T-helper 1 cell (primary cell): ENCODE measurements around the gene MATN1.
"Not testable (repeated sequence)": the region's sequence is repeated elsewhere in the genome, so short reads cannot be mapped to it uniquely, and the experiment has no call there.

Source experiments
- DNase-seq, 5 donors: peaks; one replicate each; pipeline ENCODE4 v3.0.0-alpha.2; 2012 to 2020

MATN1 gene

GRCh38 chr1:30694280-30695175 is 28.9 kb downstream of the MATN1 start:
- DNase-seq, result no peak

- DNase-seq, result no peak
Observed at GRCh38 chr1:30693822-30694221, 29.6 kb downstream of the MATN1 start.

- DNase-seq, result no peak
Observed at GRCh38 chr1:30693366-30693765, 30.0 kb downstream of the MATN1 start.

- no peak for DNase-seq
Observed at GRCh38 chr1:30692948-30693301, 30.5 kb downstream of the MATN1 start.

GRCh38 chr1:30692201-30692947 is 31.0 kb downstream of the MATN1 start:
- DNase-seq, result no peak

- DNase-seq, result no peak
Observed at GRCh38 chr1:30691480-30691879, 31.9 kb downstream of the MATN1 start.

- no peak for DNase-seq
Observed at GRCh38 chr1:30689901-30690645, 33.3 kb downstream of the MATN1 start.

- DNase-seq, result no peak
Observed at GRCh38 chr1:30688920-30689794, 34.2 kb downstream of the MATN1 start.

- DNase-seq, result not testable (repeated sequence)
Observed at GRCh38 chr1:30688516-30688915, 34.9 kb downstream of the MATN1 start.

- no peak for DNase-seq
Observed at GRCh38 chr1:30687886-30688285, 35.5 kb downstream of the MATN1 start.

- no peak for DNase-seq
Observed at GRCh38 chr1:30686236-30686935, 37.0 kb downstream of the MATN1 start.

GRCh38 chr1:30685796-30686165 is 37.6 kb downstream of the MATN1 start:
- no peak for DNase-seq

GRCh38 chr1:30684881-30685795 is 38.2 kb downstream of the MATN1 start:
- DNase-seq, result peak in 4 of 5 donors; percentile 14 to 46 (median 28)

- no peak for DNase-seq
Observed at GRCh38 chr1:30684259-30684658, 39.1 kb downstream of the MATN1 start.

- no peak for DNase-seq
Observed at GRCh38 chr1:30683699-30684098, 39.7 kb downstream of the MATN1 start.

- no peak for DNase-seq
Observed at GRCh38 chr1:30682396-30683275, 40.7 kb downstream of the MATN1 start.

GRCh38 chr1:30681782-30682181 is 41.6 kb downstream of the MATN1 start:
- no peak for DNase-seq

GRCh38 chr1:30680879-30681278 is 42.5 kb downstream of the MATN1 start:
- DNase-seq, result no peak

- DNase-seq, result no peak
Observed at GRCh38 chr1:30680429-30680828, 43.0 kb downstream of the MATN1 start.

GRCh38 chr1:30679976-30680305 is 43.4 kb downstream of the MATN1 start:
- no peak for DNase-seq
